Measurements from ENCODE around the gene TCF7.

GRCh38 chr5:134142806-134143205 lies 28.3 kb downstream of the TCF7 start:
- TF ChIP-seq POLR2AphosphoS5 (IDR thresholded peaks at IDR 0.05; ENCODE audit: borderline replicate concordance, low read depth, low read length): no peak
- no peak for TF ChIP-seq EZH2 (IDR thresholded peaks at IDR 0.05)
